ENCODE data around the gene PTPRD.

PTPRD gene

DNA sequence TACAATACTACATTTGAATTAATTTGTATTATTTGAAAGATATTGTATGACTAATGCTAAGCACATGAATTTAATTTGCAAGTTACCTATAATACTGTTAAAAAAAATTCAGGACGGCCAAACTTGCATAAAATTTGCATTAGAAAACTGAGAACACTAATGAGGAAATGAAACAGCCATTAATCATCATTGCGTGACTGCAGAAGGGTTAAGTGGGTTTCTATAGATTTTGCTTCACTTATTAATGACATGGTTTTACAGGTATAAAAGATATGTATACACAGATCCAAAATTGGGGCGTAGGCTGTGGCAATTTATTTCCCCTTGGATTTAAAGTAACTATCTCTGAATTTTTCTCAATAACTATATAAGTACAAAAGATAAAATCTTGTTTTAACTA lies 882.6 kb downstream of the PTPRD start:
- DNase-seq, result no peak

DNA sequence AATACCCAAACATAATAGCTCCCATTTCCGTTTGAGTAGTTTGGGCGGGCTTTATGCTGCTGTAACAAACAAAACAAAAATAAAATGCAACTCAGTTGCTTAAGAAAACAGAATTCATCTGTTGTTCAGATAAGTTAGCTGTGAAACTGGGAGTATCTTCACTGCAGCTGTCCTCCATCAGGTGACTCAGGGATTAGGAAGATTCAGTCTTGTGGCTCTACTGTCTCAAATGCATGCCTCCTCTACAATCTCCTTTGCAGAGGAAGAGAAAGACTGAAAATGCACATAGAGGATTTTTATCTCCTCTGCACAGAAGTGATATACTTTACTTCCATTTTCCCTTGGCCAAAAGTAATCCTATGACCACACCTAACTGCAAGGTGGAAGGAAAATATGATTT lies 883.7 kb downstream of the PTPRD start:
- DNase-seq, result no peak

DNA sequence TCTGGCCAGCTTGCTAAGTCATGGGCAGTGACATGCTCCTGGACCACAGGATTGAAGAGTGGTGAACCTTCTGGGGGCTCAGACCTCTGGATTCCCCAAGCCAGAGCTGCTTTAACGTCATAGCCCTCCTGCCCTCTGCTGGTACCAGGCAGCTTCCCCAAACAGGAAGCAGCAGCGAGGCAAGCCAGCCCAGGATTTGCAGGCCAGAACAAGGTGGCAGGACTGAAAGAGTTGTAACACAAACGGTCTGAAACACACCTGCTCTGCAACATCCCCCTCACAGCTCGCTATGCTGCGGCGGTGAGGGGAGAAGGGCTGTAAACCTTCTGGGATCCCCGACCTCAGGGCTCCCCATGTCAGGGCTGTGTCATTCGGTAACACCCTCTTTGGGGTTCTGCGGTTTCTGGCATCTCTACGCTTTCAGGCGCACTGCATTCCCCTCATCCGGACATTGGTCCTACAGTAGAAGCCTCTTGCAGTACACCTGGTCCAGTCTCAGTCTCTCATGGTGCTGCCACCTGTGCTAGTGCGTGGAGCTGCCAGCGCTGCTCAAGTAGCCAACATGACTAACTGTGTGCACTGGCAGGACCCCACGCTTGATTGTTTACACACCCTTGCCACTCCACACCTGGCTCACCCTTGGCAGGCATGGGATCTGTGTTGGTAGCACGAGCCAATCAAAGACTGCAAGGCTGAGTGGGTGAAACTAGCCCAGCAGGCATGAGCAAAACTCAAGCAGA lies 893.3 kb downstream of the PTPRD start:
- no peak for DNase-seq

DNA sequence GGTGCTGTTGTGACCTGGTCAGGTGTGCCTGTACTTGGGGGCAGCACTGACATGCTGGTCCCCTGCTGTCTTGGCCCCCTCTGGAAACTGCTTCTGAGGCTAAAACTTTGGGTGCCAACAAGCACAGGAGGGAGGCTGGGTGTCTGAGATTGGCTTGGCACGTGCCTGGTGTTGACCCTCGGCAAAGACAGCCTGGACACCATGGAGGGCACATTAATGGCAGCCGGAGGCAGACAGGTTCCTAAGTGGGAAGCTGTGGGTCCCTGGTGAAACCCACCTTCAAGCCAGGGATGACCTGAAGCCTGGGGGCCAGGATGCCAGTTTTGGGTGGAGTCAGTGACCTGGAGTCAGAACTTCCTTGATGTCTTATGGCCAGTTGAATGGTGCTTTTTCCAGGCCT lies 894.1 kb downstream of the PTPRD start:
- DNase-seq, result no peak

GRCh38 chr9:9679433-9679832 lies 933.4 kb downstream of the PTPRD start:
- no peak for DNase-seq

GRCh38 chr9:9674461-9674860 lies 938.3 kb downstream of the PTPRD start:
- no peak for DNase-seq

DNA sequence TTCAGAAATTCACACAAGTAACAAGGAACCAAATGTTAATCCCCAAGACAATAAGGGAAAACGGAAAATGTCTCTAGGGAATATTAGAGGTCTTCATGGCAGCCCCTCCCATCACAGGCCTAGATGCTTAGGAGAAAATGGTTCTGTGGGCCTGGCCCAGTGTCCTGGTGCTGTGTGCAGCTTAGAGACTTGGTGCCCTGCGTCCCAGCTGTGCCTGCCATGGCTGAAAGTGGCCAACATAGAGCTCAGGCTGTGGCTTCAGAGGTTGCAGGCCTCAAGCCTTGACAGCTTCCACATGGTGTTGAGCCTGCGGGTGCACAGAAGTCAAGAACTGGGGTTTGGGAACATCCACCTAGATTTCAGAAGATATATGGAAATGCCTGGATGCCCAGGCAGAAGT lies 942.3 kb downstream of the PTPRD start:
- no peak for DNase-seq

DNA sequence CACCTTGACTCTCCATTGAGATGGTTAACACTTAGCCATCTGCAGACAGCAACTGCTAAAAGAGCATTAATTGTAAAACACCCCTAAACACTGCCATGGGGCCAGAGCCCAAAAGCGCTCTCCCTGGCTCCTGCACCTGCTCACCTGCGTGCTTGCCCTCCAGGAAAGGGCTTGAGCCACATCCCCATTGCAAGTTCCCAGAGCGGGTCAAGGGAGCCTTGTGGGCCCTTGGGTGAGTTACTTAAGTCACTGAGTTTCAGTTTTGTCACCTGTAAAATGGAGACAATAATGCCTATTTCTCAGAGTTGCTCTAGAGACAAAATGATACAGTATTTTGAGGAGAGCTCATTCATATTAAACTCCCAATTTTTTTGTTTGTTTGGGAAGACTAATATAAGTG lies 967.8 kb downstream of the PTPRD start:
- DNase-seq, result no peak

- no peak for DNase-seq
Measured at GRCh38 chr9:9631284-9631683, 981.5 kb downstream of the PTPRD start.

DNA sequence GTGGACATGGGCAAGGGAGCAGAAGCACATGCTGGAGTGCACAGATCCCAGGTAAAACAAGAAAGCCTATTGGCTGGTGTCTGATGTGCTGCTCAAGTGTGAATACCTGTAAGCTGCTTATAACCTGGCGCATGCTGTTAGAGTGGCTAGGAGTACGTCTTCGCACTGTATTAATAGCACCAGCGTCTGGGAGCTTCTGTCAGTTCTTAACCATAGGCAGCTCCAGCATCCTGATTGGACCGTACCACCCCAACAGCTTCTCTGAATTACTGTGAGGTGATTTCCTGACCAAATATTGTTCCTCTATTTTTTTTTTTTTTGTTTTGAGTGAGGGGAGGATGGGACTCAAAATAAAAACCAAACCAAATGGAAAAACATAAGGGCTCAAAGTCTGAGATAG lies 987.6 kb downstream of the PTPRD start:
- no peak for DNase-seq

DNA sequence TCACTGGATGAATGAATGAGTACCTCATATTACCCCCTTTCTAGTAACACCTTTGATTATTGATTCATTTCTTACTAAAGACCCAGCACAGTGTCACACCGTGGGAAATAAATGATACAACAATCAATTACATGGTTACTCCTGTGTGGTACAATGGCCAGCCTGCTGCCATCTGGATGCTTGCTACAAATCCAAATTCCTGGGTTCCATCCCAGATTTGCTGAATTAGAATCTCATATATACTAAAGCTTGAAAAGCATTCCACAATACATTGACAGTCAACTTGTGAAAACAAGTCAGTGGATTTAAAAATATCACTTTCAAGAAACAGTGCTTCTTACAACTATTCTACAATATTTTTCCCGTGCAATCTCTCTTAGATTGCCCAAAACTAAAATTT lies 989.3 kb downstream of the PTPRD start:
- no peak for DNase-seq

- DNase-seq, result no peak
Measured at GRCh38 chr9:9621355-9621940, 991.4 kb downstream of the PTPRD start.

DNA sequence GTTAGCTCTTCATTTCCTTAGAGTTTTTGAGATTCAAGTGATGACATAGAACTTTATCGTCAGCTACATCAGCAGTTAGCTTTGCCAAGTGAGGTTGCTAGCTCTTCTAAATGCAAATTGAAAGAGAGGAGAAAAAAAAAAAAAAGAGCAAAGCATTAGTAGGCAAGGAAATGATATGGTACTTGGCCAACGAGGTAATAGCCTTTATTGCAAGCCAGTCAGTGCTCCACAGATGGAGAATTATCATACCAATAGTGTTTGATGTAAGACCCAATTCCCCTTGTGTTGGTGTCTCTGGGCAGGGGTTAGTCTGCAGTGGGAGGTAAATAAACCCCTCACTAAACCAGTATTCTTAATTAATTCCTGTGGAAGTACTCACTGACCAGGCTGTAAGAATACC lies 992.1 kb downstream of the PTPRD start:
- no peak for DNase-seq

GRCh38 chr9:9615086-9615485 lies 997.7 kb downstream of the PTPRD start:
- DNase-seq, result no peak

GRCh38 chr9:9614607-9615006 lies 998.2 kb downstream of the PTPRD start:
- no peak for DNase-seq

DNA sequence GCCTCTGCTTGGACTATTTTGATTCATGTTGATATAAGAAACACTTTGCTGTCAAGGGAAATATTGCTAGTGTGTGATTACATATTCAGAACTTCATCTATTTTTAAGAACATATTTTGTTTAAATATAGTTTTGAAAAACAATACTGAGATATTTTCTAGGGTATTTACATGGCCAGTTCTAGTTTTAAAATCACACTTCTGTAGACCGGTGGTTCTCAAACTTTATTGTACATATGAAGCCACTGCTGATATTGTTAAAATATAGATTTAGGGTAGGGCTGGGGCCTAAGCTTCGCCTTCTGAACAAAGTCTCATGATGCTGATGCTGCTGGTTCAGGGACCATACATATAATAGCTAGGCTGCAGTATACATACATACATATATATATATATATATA lies 1000.0 kb downstream of the PTPRD start:
- no peak for DNase-seq

DNA sequence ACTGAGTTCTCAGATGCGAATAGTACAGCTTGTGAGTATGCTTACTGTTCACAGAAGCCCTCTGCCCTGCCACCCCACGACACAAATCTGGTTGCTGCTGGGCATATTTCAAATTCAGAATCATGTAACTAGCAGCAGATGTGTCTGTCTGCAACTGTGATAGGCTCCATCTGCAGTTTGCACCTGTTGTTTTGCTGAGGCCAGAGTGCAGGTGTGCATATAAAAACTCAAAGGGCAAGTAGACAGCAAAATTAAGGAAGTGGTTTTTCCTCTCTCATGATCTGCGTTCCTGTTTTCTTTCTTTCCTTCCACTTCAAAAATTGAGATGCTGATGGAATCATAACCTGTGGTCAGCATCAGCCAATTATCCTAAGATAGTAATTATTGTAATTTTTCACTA lies 1000.5 kb downstream of the PTPRD start:
- no peak for DNase-seq

DNA sequence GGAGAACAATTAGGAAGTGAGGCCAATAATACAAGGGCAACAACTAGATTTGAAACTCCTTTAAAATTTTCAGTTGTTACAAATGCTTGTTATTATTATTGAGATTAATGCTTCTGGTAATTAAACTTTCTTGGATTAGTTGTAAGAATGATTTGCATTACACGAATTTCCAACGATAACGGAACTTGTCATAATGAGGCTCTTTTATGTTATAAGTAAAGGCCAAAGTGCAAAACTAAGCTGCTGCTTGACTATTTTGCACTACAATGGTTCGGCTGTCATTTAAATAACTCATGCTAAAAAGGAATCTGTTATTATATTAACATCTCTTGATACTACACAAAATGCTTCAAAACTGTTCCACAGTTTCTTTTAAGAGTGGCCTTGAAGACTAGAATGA lies 1007.1 kb downstream of the PTPRD start:
- DNase-seq, result no peak

- DNase-seq, result no peak
Measured at GRCh38 chr9:9603345-9603744, 1009.5 kb downstream of the PTPRD start.

DNA sequence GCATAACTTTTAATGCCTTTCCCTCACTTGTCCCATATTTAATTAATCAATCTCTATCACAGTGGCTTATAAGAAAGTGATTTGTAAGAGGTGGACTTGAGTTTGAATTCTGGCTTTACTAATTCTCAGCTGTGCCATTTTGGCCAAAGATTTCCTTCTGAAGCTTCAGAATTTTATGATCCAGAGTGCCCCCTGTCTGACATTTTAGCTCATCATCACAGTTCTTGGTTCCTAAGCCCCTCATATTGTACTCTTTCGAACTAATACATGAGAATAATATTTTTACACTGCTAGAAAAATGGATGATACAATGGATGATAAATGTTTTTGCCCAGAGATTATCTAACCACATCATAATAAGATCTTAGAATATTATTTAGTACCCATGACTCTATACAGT lies 1014.1 kb downstream of the PTPRD start:
- DNase-seq, result no peak

DNA sequence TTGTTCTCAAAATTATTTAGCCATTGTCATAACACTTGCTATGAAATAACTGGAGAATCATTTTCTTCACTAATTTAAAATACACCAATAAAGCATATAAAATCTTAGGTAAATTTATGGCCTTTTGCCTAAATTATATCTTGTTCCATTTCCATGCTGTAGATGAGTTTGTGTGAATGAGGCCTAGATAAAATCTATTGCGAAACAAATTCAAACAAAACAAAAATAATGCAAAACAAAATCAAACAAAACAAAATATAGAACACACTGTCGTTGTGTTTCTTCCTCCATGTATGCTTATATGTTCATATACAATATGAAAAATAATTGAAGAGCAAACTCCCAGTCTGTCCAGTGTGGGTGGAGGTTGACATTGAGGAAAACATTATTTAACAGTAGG lies 1020.7 kb downstream of the PTPRD start:
- DNase-seq, result no peak

DNA sequence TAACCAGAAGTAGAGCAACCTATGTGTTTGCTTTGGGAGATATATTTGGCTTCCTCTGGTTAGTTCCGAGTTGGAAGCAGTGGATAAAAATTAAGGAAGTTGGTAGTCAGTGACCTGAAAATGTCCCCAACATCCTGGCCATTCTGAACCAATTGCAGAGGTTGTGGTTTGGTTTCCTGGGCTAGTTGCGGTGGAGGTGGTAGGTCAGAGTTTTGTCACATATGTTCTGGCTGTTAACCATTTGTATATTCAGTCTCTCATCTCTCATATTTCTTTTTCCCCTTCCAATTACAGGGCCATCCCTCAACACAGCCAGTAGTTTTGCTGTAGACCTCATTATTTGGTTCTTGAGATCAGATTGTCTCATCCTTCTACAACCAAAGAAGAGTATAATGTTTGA lies 1026.9 kb downstream of the PTPRD start:
- DNase-seq, result no peak

- no peak for DNase-seq
Measured at GRCh38 chr9:9574080-9574479, 1038.7 kb downstream of the PTPRD start.

- no peak for DNase-seq
Measured at GRCh38 chr9:9565700-9566099, 1047.1 kb downstream of the PTPRD start.

DNA sequence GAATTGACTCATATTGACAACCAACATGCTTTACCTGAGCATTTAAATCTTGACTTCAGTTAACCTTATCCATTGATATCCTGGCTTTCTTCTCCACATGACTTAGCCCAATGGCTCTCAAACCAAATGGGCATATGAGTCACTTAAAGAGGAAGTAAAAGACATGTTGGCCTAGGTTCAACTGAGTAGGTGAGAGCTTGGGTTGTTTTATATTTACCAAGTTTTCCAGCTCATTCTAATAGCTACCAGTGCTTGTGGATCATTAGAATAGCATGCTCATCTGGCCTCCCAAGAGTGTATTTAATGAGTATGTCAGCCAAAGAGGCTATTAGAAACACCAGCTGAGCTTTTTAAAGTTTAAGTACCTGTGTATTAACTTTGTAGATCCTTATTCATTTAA lies 1049.0 kb downstream of the PTPRD start:
- DNase-seq, result no peak
